ENCODE measurements around the gene CPLX1.
"Not testable (repeated sequence)": the region's sequence is repeated elsewhere in the genome, so short reads cannot be mapped to it uniquely, and the experiment has no call there.

CPLX1 gene

DNA sequence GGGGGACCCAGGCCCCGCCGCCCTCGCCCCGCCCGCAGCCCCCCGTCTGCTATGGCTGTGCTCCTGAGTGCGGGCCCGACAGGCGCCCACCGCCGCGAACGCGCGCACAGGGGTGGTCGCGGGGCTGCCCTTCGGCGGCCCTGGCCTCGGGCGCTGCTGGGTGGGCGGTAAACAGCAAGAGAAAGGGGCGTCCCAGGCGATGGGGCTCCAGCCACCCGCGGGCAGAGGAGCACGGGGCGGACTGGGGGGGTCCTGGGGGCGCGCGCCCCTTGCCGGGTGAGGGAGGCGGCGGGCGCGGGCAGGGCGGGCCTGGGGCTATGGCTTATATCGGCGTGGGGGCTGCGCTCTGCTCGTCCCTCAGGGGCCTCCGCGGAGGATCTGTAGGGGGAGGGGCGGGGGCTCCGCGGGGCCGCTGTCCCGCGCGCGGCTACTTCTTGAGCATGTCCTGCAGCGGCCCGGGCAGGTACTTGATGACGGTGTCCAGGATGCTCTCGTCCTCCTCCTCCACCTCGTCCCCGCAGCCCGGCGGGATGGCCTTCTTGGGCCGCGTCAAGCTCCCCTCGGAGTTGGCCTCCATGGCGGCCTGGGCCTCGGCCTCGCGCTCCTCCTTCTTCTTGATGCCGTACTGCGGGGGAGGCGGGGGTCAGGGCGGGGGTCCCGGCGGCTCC lies 39.7 kb downstream of the CPLX1 start:
- TF ChIP-seq PKNOX1 (IDR thresholded peaks at IDR 0.05): no peak
- TF ChIP-seq FOXA1 (IDR thresholded peaks at IDR 0.05): no peak
- no peak for TF ChIP-seq SUZ12 (IDR thresholded peaks at IDR 0.05)
- no peak for TF ChIP-seq FOXK2 (IDR thresholded peaks at IDR 0.05)
- no peak for TF ChIP-seq L3MBTL2 (conservative IDR thresholded peaks at IDR 0.05)
- no peak for TF ChIP-seq NFRKB (IDR thresholded peaks at IDR 0.05)
- no peak for TF ChIP-seq ELF4 (IDR thresholded peaks at IDR 0.05)
- TF ChIP-seq FOXM1 (IDR thresholded peaks at IDR 0.05; ENCODE audit: borderline replicate concordance): no peak
- TF ChIP-seq LEF1 (IDR thresholded peaks at IDR 0.05; ENCODE audit: borderline replicate concordance): no peak
- TF ChIP-seq HDGF (IDR thresholded peaks at IDR 0.05; ENCODE audit: borderline replicate concordance): no peak
- no peak for TF ChIP-seq CTBP1 (IDR thresholded peaks at IDR 0.05; ENCODE audit: borderline replicate concordance)
- TF ChIP-seq BHLHE40 (IDR thresholded peaks at IDR 0.05; ENCODE audit: borderline replicate concordance): no peak
- TF ChIP-seq ZNF384 (IDR thresholded peaks at IDR 0.05): no peak
- TF ChIP-seq ARNT (IDR thresholded peaks at IDR 0.05): no peak
- TF ChIP-seq TARDBP (IDR thresholded peaks at IDR 0.05): no peak
- TF ChIP-seq SP1 (IDR thresholded peaks at IDR 0.05): no peak
- ChIA-PET CTCF (no interaction called here), POLR2A (no interaction called here)
- DNase-seq (ENCODE audit: extremely low spot score): no peak

- POLR2A ChIA-PET: no interaction called here
- no peak for TF ChIP-seq ARNT (IDR thresholded peaks at IDR 0.05)
- no peak for TF ChIP-seq FOXK2 (IDR thresholded peaks at IDR 0.05)
Observed at GRCh38 chr4:785332-786073, 40.4 kb downstream of the CPLX1 start.

GRCh38 chr4:784401-785331 lies 41.3 kb downstream of the CPLX1 start:
- no peak for DNase-seq (ENCODE audit: extremely low spot score)
- ChIA-PET POLR2A (no interaction called here), CTCF (no interaction called here)
- TF ChIP-seq ARNT (IDR thresholded peaks at IDR 0.05) (no peak), L3MBTL2 (conservative IDR thresholded peaks at IDR 0.05) (no peak), BHLHE40 (IDR thresholded peaks at IDR 0.05; ENCODE audit: borderline replicate concordance) (no peak), SP1 (IDR thresholded peaks at IDR 0.05) (no peak), FOXA1 (IDR thresholded peaks at IDR 0.05) (no peak), NFRKB (IDR thresholded peaks at IDR 0.05) (no peak), LEF1 (IDR thresholded peaks at IDR 0.05; ENCODE audit: borderline replicate concordance) (no peak), ELF4 (IDR thresholded peaks at IDR 0.05) (no peak), FOXK2 (IDR thresholded peaks at IDR 0.05) (no peak), CTBP1 (IDR thresholded peaks at IDR 0.05; ENCODE audit: borderline replicate concordance) (no peak), TARDBP (IDR thresholded peaks at IDR 0.05) (no peak), HDGF (IDR thresholded peaks at IDR 0.05; ENCODE audit: borderline replicate concordance) (no peak), SUZ12 (IDR thresholded peaks at IDR 0.05) (no peak), PKNOX1 (IDR thresholded peaks at IDR 0.05) (no peak), ZNF384 (IDR thresholded peaks at IDR 0.05) (no peak), FOXM1 (IDR thresholded peaks at IDR 0.05; ENCODE audit: borderline replicate concordance) (no peak)

More at GRCh38 chr4:785332-786073, 40.4 kb downstream of the CPLX1 start:
- CTCF ChIA-PET: no interaction called here
- no peak for DNase-seq (ENCODE audit: extremely low spot score)

GRCh38 chr4:781493-782216 lies 44.3 kb downstream of the CPLX1 start:
- POLR2A ChIA-PET: interaction anchor here (0.6 to 2.3 kb wide), 12 partner anchors 8 to 197 kb away, joined by 3 to 11 read pairs (median 3); partner anchors contain the start of genes GAK and TMEM175
- CTCF ChIA-PET: no interaction called here
- DNase-seq (ENCODE audit: extremely low spot score): peak; percentile 99

DNA sequence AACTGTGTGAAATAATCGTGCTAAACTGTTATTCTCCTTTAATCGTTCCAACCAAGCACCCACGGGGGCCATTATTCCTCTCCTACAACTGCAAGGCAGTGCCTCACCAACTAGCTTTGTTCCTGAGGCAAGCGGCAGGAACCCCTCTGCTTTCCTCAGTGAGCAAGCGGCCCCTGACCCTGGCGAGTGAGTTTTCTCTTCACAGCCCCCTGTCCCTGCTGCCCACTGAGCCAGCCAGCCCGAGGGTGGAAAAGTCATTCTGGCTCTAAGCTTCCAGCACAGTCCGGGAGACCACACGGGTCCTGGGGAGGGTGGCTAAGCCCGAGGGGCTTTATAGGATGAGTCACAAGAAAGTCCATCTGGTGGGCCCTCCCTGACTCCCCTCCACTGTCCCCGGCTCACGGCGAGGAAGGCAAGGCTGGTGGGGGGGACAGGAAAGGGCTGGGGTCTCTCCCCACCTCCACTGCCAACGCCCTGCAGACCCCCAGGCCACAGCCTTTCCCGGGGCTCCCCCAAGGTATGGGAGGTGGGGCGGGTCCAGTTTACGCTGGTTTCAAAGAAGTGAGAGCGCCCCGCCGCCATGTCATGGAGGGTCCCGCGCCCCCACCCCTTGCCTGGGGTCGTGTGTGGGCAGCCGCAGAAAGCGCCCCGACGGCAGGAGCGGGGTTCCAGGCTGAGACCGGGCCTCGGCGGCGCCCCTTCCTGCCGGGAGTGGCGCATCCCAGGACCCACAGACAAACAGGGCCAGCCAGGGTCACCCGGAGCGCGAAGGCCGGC lies 45.0 kb downstream of the CPLX1 start:
- TF ChIP-seq CTBP1 (IDR thresholded peaks at IDR 0.05; ENCODE audit: borderline replicate concordance) (no peak), SP1 (IDR thresholded peaks at IDR 0.05) (no peak), ZNF384 (IDR thresholded peaks at IDR 0.05) (no peak), L3MBTL2 (conservative IDR thresholded peaks at IDR 0.05) (no peak), FOXA1 (IDR thresholded peaks at IDR 0.05) (no peak), ARNT (IDR thresholded peaks at IDR 0.05) (no peak), FOXM1 (IDR thresholded peaks at IDR 0.05; ENCODE audit: borderline replicate concordance) (no peak), FOXK2 (IDR thresholded peaks at IDR 0.05) (no peak), NFRKB (IDR thresholded peaks at IDR 0.05) (no peak), HDGF (IDR thresholded peaks at IDR 0.05; ENCODE audit: borderline replicate concordance) (no peak)
- CTCF ChIA-PET: no interaction called here
- POLR2A ChIA-PET: interaction anchor here (1.0 to 1.9 kb wide), 6 partner anchors 9 to 151 kb away, joined by 3 to 5 read pairs (median 3); partner anchors contain the start of genes GAK and TMEM175
- no peak for DNase-seq (ENCODE audit: extremely low spot score)

More at GRCh38 chr4:781493-782216, 44.3 kb downstream of the CPLX1 start:
- TF ChIP-seq L3MBTL2 (conservative IDR thresholded peaks at IDR 0.05) (peak; percentile 70), ELF4 (IDR thresholded peaks at IDR 0.05) (no peak; the same call in 1 of the 2 replicates), HDGF (IDR thresholded peaks at IDR 0.05; ENCODE audit: borderline replicate concordance) (no peak), ZNF384 (IDR thresholded peaks at IDR 0.05) (no peak), SUZ12 (IDR thresholded peaks at IDR 0.05) (no peak), FOXM1 (IDR thresholded peaks at IDR 0.05; ENCODE audit: borderline replicate concordance) (no peak)

DNA sequence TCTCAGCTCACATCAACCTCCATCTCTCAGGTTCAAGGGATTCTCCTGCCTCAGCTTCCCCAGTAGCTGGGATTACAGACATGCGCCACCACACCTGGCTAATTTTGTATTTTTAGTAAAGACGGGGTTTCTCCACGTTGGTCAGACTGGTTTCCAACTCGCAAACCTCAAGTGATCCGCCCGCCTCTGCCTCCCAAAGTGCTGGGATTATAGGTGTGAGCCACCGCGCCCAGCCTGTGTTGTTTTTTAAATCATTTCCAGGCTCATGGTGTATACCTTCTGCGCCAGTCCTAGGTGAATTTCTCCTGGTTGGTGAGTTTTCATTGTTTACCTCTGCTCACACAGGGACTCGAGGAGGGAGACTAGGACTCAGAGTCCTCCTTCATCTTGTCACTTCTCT lies 45.7 kb downstream of the CPLX1 start:
- DNase-seq (ENCODE audit: extremely low spot score); CTCF ChIA-PET: not testable (repeated sequence)
- POLR2A ChIA-PET: interaction anchor here (1.3 kb wide), 1 partner anchor 14 kb away, joined by 3 read pairs; no protein-coding TSS in a partner anchor

All from HEK293T (cell line).